ENCODE data around the gene GARRE1. TPM values are rescaled to one million over a fixed set of nuclear protein-coding genes. Genes with fewer than 3 reads are reported as not detected.

GARRE1 gene
- polyA plus RNA-seq, 1 donor from 2014 or later, result 15.9 TPM

DNA sequence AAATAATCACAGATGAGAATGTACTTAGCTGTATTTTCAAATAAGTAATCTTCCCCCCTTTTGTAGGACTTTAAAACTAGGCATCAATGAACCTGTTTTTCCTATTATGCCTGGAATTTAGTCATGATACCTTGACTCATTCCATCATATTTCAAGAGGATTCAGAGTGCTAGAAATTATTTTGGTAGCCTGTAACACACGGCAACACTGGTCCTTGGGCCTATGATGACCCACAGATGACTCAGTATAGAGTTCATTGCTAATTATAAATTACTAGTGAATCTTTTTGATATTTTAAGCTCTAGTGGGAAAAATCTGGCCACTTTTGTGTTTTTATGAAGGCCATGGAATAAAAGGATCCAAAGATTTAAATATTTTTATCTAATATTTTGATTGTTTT, 26.0 kb upstream of the GARRE1 start:
- no peak for TF ChIP-seq SMC3 (conservative IDR thresholded peaks at IDR 0.05; ENCODE audit: poor library complexity)
- TF ChIP-seq RAD21 (conservative IDR thresholded peaks at IDR 0.05), result no peak
- TF ChIP-seq POLR2AphosphoS5 (IDR thresholded peaks at IDR 0.05), result no peak
- TF ChIP-seq, protein P1, sequence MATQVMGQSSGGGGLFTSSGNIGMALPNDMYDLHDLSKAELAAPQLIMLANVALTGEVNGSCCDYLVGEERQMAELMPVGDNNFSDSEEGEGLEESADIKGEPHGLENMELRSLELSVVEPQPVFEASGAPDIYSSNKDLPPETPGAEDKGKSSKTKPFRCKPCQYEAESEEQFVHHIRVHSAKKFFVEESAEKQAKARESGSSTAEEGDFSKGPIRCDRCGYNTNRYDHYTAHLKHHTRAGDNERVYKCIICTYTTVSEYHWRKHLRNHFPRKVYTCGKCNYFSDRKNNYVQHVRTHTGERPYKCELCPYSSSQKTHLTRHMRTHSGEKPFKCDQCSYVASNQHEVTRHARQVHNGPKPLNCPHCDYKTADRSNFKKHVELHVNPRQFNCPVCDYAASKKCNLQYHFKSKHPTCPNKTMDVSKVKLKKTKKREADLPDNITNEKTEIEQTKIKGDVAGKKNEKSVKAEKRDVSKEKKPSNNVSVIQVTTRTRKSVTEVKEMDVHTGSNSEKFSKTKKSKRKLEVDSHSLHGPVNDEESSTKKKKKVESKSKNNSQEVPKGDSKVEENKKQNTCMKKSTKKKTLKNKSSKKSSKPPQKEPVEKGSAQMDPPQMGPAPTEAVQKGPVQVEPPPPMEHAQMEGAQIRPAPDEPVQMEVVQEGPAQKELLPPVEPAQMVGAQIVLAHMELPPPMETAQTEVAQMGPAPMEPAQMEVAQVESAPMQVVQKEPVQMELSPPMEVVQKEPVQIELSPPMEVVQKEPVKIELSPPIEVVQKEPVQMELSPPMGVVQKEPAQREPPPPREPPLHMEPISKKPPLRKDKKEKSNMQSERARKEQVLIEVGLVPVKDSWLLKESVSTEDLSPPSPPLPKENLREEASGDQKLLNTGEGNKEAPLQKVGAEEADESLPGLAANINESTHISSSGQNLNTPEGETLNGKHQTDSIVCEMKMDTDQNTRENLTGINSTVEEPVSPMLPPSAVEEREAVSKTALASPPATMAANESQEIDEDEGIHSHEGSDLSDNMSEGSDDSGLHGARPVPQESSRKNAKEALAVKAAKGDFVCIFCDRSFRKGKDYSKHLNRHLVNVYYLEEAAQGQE (IDR thresholded peaks at IDR 0.05; ENCODE audit: borderline replicate concordance), result no peak
- TF ChIP-seq MXI1 (conservative IDR thresholded peaks at IDR 0.05; ENCODE audit: poor library complexity, severe bottlenecking), result no peak
- TF ChIP-seq, protein P2, sequence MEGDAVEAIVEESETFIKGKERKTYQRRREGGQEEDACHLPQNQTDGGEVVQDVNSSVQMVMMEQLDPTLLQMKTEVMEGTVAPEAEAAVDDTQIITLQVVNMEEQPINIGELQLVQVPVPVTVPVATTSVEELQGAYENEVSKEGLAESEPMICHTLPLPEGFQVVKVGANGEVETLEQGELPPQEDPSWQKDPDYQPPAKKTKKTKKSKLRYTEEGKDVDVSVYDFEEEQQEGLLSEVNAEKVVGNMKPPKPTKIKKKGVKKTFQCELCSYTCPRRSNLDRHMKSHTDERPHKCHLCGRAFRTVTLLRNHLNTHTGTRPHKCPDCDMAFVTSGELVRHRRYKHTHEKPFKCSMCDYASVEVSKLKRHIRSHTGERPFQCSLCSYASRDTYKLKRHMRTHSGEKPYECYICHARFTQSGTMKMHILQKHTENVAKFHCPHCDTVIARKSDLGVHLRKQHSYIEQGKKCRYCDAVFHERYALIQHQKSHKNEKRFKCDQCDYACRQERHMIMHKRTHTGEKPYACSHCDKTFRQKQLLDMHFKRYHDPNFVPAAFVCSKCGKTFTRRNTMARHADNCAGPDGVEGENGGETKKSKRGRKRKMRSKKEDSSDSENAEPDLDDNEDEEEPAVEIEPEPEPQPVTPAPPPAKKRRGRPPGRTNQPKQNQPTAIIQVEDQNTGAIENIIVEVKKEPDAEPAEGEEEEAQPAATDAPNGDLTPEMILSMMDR (IDR thresholded peaks at IDR 0.05; ENCODE audit: poor library complexity, severe bottlenecking), result no peak
- TF ChIP-seq EP300 (conservative IDR thresholded peaks at IDR 0.05; ENCODE audit: poor library complexity, severe bottlenecking), result no peak
- no peak for TF ChIP-seq EZH2 (IDR thresholded peaks at IDR 0.05; ENCODE audit: borderline replicate concordance, insufficient read depth, low read length, poor library complexity, severe bottlenecking)
- TF ChIP-seq TAF1 (IDR thresholded peaks at IDR 0.05; ENCODE audit: low read depth), result no peak
- Histone ChIP-seq H3K36me3 (ENCODE audit: insufficient read depth, low read length) (peaks cover 10% of the 10 kb centered on the region), H4K20me1 (ENCODE audit: insufficient read depth) (no peaks in the 10 kb centered on the region)

DNA sequence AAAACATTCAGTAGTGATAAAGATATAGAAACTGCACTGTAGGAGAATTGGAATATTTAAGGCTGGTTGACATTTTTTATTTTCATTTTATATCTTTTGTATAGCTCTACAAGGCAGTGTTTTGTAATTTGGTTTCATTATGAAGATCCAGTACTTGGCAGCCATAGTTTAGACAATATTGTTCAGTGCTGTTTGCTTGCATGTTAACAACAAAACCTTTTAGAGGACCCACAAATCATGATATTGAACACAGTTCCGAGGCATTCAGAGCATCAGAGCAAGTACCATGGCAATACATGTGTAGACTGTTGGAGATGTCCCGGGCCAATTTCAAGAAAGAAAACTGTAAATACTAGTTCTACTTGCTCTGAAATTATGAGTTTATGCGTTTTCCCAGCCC, 25.6 kb upstream of the GARRE1 start:
- H3K27ac ChIP-seq (ENCODE audit: low read length), result no peak overlapping the region
- no peak overlapping the region for H2AFZ ChIP-seq (ENCODE audit: low read depth, low read length)
- H3K4me2 ChIP-seq (ENCODE audit: low read length), result no peak overlapping the region
- no peaks in the 10 kb centered on the region for H3K79me2 ChIP-seq (replicated peaks; ENCODE audit: insufficient read depth, low read length)
- no peaks in the 10 kb centered on the region for H3K9me2 ChIP-seq (ENCODE audit: insufficient read depth, low read length)
- H3F3A ChIP-seq (ENCODE audit: insufficient read depth, low read length, poor library complexity, severe bottlenecking), result no peaks in the 10 kb centered on the region
- peaks cover 6% of the 10 kb centered on the region for H3K36me3 ChIP-seq (ENCODE audit: insufficient read depth, low read length)
- H3K27me3 ChIP-seq (ENCODE audit: insufficient read depth, low read depth, low read length), result no peaks in the 10 kb centered on the region
- TF ChIP-seq MXI1 (conservative IDR thresholded peaks at IDR 0.05; ENCODE audit: poor library complexity, severe bottlenecking) (no peak), EZH2 (IDR thresholded peaks at IDR 0.05; ENCODE audit: borderline replicate concordance, insufficient read depth, low read length, poor library complexity, severe bottlenecking) (no peak), TAF1 (IDR thresholded peaks at IDR 0.05; ENCODE audit: low read depth) (no peak)
- TF ChIP-seq, protein P1 (IDR thresholded peaks at IDR 0.05; ENCODE audit: borderline replicate concordance), result no peak
- no peaks in the 10 kb centered on the region for H4K20me1 ChIP-seq (ENCODE audit: insufficient read depth)
- H3K9me3 ChIP-seq (ENCODE audit: low read length), result no peaks in the 10 kb centered on the region
- H3K4me3 ChIP-seq (ENCODE audit: low read length), result no peak overlapping the region
- H3K9ac ChIP-seq (ENCODE audit: low read length), result no peak overlapping the region

More for the DNA sequence above, 26.0 kb upstream of the GARRE1 start:
- Histone ChIP-seq H3K27ac (ENCODE audit: low read length) (no peak overlapping the region), H3K27me3 (ENCODE audit: insufficient read depth, low read depth, low read length) (no peaks in the 10 kb centered on the region), H3F3A (ENCODE audit: insufficient read depth, low read length, poor library complexity, severe bottlenecking) (no peaks in the 10 kb centered on the region), H3K9me3 (ENCODE audit: low read length) (no peaks in the 10 kb centered on the region), H3K4me2 (ENCODE audit: low read length) (no peak overlapping the region), H3K79me2 (replicated peaks; ENCODE audit: insufficient read depth, low read length) (no peaks in the 10 kb centered on the region), H3K9me2 (ENCODE audit: insufficient read depth, low read length) (no peaks in the 10 kb centered on the region), H3K9ac (ENCODE audit: low read length) (no peak overlapping the region), H2AFZ (ENCODE audit: low read depth, low read length) (no peak overlapping the region), H3K4me3 (ENCODE audit: low read length) (no peak overlapping the region)
